ENCODE measurements around the gene SORCS2. TPM values are rescaled to one million over a fixed set of nuclear protein-coding genes. Genes with fewer than 3 reads are reported as not detected.

The SORCS2 gene
- total and polyA plus RNA-seq, 2 of the 13 experiments (the other 11 are each of a cell fraction or from before 2014, with no cell fraction given): 0.82 to 1.0 TPM

DNA sequence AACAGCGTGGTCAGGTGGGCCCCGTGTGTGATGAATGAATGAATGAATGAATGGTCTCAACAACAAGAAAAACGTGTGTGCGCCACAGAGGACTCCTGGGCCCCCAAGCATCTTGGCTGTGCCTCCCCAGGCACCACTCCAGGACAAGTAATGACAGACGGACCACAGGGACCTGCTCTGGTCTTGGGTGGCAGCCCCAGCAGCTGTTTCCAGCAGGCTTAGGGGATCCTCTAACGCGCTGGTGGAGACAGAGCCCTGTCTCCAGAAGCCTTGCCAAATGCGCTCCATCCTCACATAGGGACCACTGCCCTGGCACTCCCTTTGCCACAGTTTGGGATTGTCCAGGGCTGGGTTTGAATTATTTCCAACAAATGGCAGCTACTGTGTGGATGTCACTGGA is 203.3 kb downstream of the SORCS2 start:
- no TSS peak for BruUV-seq (replicated peaks)
- peaks cover 0 to 67% of the 10 kb centered on the region in 2 experiments; a peak in 3 of 5 replicates for H3K27me3 ChIP-seq (ENCODE audit: control insufficient read depth in 1 of 2, insufficient read depth in 2 of 2, low read length in 2 of 2)
- POLR2A ChIA-PET: no interaction called here
- no peak for ATAC-seq
- no peaks in the 10 kb centered on the region for H3K79me2 ChIP-seq (ENCODE audit: insufficient read depth, low read length)
- TF ChIP-seq ZNF460 (CRISPR knock-in tag; IDR thresholded peaks at IDR 0.05; ENCODE audit: borderline replicate concordance): no peak
- no peak for TF ChIP-seq NR2F1 (CRISPR knock-in tag; IDR thresholded peaks at IDR 0.05)
- TF ChIP-seq ZNF605 (CRISPR knock-in tag; IDR thresholded peaks at IDR 0.05): no peak
- TF ChIP-seq RFX1 (IDR thresholded peaks at IDR 0.05): no peak
- no peak for TF ChIP-seq ZNF501 (CRISPR knock-in tag; IDR thresholded peaks at IDR 0.05)
- TF ChIP-seq ZNF563 (CRISPR knock-in tag; IDR thresholded peaks at IDR 0.05): no peak
- no peak for TF ChIP-seq HES4 (CRISPR knock-in tag; IDR thresholded peaks at IDR 0.05; ENCODE audit: borderline replicate concordance)
- no peak for TF ChIP-seq ZNF772 (CRISPR knock-in tag; IDR thresholded peaks at IDR 0.05)
- intact Hi-C loops (cut with micrococcal nuclease; ENCODE audit: unreplicated experiment) (no loop called here), in situ Hi-C loops (cut with HindIII; ENCODE audit: extremely low pct_ligation_motif_present, low pct_unique_long_range_greater_than_20kb) (no loop called here)
- H3K27ac ChIP-seq (ENCODE audit: extremely low read length, insufficient read depth, low read length): no peak overlapping the region
- H3K4me2 ChIP-seq (ENCODE audit: low read depth, low read length): no peak overlapping the region
- DNase-seq (ENCODE audit: low spot score): no peak
- no peaks in the 10 kb centered on the region for H3K4me1 ChIP-seq (ENCODE audit: insufficient read depth, low read length)
- H2AFZ ChIP-seq (ENCODE audit: low read length): no peak overlapping the region
- WGBS (ENCODE audit: low lambda C conversion rate): 49% methylated on average over 8 of the region's 8 CpGs
- CTCF ChIA-PET (ENCODE audit: low intra/inter-chr PET ratio, low total read pairs): no interaction called here
- no peak overlapping the region for H3K9ac ChIP-seq (ENCODE audit: insufficient read depth, low read depth, low read length)
- FAIRE-seq: no peak
- no peaks in the 10 kb centered on the region for H3K9me3 ChIP-seq (ENCODE audit: low read length)
- no peaks in the 10 kb centered on the region for H4K20me1 ChIP-seq (ENCODE audit: insufficient read depth, low read length)
- H3K36me3 ChIP-seq (replicated peaks in 1 of 2; ENCODE audit: control insufficient read depth in 1 of 2, insufficient read depth in 2 of 2, low read length in 2 of 2): no peaks in the 10 kb centered on the region
- H3K4me3 ChIP-seq (replicated peaks in 1 of 3; ENCODE audit: insufficient read depth in 1 of 3, low read depth in 2 of 3, low read length in 3 of 3): no peak overlapping the region

- Histone ChIP-seq H3K9me3 (ENCODE audit: low read length) (no peaks in the 10 kb centered on the region), H4K20me1 (ENCODE audit: insufficient read depth, low read length) (no peaks in the 10 kb centered on the region), H3K4me2 (ENCODE audit: low read depth, low read length) (no peak overlapping the region), H3K4me3 (replicated peaks in 1 of 3; ENCODE audit: insufficient read depth in 1 of 3, low read depth in 2 of 3, low read length in 3 of 3) (no peak overlapping the region), H3K79me2 (ENCODE audit: insufficient read depth, low read length) (no peaks in the 10 kb centered on the region), H3K36me3 (replicated peaks in 1 of 2; ENCODE audit: control insufficient read depth in 1 of 2, insufficient read depth in 2 of 2, low read length in 2 of 2) (no peaks in the 10 kb centered on the region), H2AFZ (ENCODE audit: low read length) (no peak overlapping the region), H3K9ac (ENCODE audit: insufficient read depth, low read depth, low read length) (no peak overlapping the region), H3K27me3 (ENCODE audit: control insufficient read depth in 1 of 2, insufficient read depth in 2 of 2, low read length in 2 of 2) (peaks cover 0 to 60% of the 10 kb centered on the region in 2 experiments; a peak in 3 of 5 replicates), H3K4me1 (ENCODE audit: insufficient read depth, low read length) (no peaks in the 10 kb centered on the region), H3K27ac (ENCODE audit: extremely low read length, insufficient read depth, low read length) (no peak overlapping the region)
- ChIA-PET POLR2A (no interaction called here), CTCF (ENCODE audit: low intra/inter-chr PET ratio, low total read pairs) (no interaction called here)
- in situ Hi-C loops (cut with HindIII; ENCODE audit: extremely low pct_ligation_motif_present, low pct_unique_long_range_greater_than_20kb): no loop called here
- BruUV-seq (replicated peaks): no TSS peak
- TF ChIP-seq ZNF317 (CRISPR knock-in tag; IDR thresholded peaks at IDR 0.05): no peak
- no peak for TF ChIP-seq EZH2 (conservative IDR thresholded peaks at IDR 0.05; ENCODE audit: low read depth, low read length)
- no peak for TF ChIP-seq SRSF4 (IDR thresholded peaks at IDR 0.05; ENCODE audit: low read depth, low read length, poor library complexity, severe bottlenecking)
- DNase-seq (ENCODE audit: low spot score): no peak
- intact Hi-C loops (cut with micrococcal nuclease; ENCODE audit: unreplicated experiment): no loop called here
- FAIRE-seq: no peak
- ATAC-seq: no peak
- WGBS (ENCODE audit: low lambda C conversion rate): 35% methylated on average over 14 of the region's 14 CpGs
Observed at GRCh38 chr4:7396186-7396910, 204.0 kb downstream of the SORCS2 start.
